GM23338 (cell line): ENCODE results near the gene DNAJC17.

Experiments
- CREB1 ChIP-seq: fragments of 250-450 bp; sonication (Bioruptor Pico); IDR thresholded peaks from 2 replicates; pipeline ENCODE4 v1.5.0; 2020; ENCODE audit warnings: low read depth, mild to moderate bottlenecking, moderate library complexity
- CTCF ChIP-seq, 2 experiments: fragments of 200-600 bp in 1 of 2; sonication (generic) in 1 of 2; conservative IDR thresholded peaks; 2 replicates each; pipeline versions ENCODE4 v1.5.1 to v1.6.1; 2016 to 2017; ENCODE audit warnings: antibody characterized with exemption in 2 of 2, low read depth in 2 of 2, mild to moderate bottlenecking in 2 of 2, moderate library complexity in 1 of 2
- EZH2 ChIP-seq: fragments of 200-600 bp; sonication (generic); IDR thresholded peaks from one replicate; pipeline ENCODE4 v1.8.0; 2017; ENCODE audit warnings: antibody characterized with exemption, mild to moderate bottlenecking, low read depth; ENCODE audit not compliant: unreplicated experiment
- EZH2phosphoT487 ChIP-seq: fragments of 200-600 bp; sonication (generic); IDR thresholded peaks from one replicate; pipeline ENCODE4 v1.8.1; 2018; ENCODE audit warnings: antibody characterized with exemption; ENCODE audit not compliant: unreplicated experiment
- POLR2AphosphoS5 ChIP-seq: IDR thresholded peaks from 2 replicates; pipeline ENCODE4 v1.6.1; 2016; ENCODE audit warnings: antibody characterized with exemption, low read depth
- REST ChIP-seq: IDR thresholded peaks from one replicate; pipeline ENCODE4 v1.6.1; 2018; ENCODE audit warnings: antibody characterized with exemption; ENCODE audit not compliant: unreplicated experiment
- STAT1 ChIP-seq: IDR thresholded peaks from one replicate; pipeline ENCODE4 v1.6.1; 2016; ENCODE audit warnings: antibody characterized with exemption; ENCODE audit not compliant: unreplicated experiment
- ZNF114 ChIP-seq: fragments of 250-450 bp; sonication (Bioruptor Pico); IDR thresholded peaks from 2 replicates; pipeline ENCODE4 v1.5.0; 2020; ENCODE audit warnings: mild to moderate bottlenecking, moderate library complexity

- TF ChIP-seq STAT1 (no peak), CTCF (conservative IDR thresholded peaks at IDR 0.05; ENCODE audit: low read depth in 2 of 2) (no peak), REST (no peak), CREB1 (no peak), ZNF114 (CRISPR knock-in tag) (no peak), POLR2AphosphoS5 (no peak), EZH2 (no peak), EZH2phosphoT487 (no peak)
These were observed 25.6 kb upstream of the DNAJC17 start for GRCh38 chr15:40832903-40833302.
